DOHH2 (cell line): ENCODE results near the gene CACNA2D4.

Experiments used
- EZH2phosphoT487 ChIP-seq: fragments of 200-600 bp; sonication (generic); IDR thresholded peaks from 2 replicates; pipeline ENCODE4 v1.6.1; 2017; ENCODE audit warnings: borderline replicate concordance, mild to moderate bottlenecking, antibody characterized with exemption, low read length, moderate library complexity, mixed read lengths
- TF ChIP-seq, protein P1 (sequence below): fragments of 200-600 bp; sonication (generic); IDR thresholded peaks from one replicate; pipeline ENCODE4 v1.5.1; 2014; ENCODE audit warnings: antibody characterized with exemption, mild to moderate bottlenecking, low read depth, low read length; ENCODE audit not compliant: poor library complexity, severe bottlenecking

DNA sequence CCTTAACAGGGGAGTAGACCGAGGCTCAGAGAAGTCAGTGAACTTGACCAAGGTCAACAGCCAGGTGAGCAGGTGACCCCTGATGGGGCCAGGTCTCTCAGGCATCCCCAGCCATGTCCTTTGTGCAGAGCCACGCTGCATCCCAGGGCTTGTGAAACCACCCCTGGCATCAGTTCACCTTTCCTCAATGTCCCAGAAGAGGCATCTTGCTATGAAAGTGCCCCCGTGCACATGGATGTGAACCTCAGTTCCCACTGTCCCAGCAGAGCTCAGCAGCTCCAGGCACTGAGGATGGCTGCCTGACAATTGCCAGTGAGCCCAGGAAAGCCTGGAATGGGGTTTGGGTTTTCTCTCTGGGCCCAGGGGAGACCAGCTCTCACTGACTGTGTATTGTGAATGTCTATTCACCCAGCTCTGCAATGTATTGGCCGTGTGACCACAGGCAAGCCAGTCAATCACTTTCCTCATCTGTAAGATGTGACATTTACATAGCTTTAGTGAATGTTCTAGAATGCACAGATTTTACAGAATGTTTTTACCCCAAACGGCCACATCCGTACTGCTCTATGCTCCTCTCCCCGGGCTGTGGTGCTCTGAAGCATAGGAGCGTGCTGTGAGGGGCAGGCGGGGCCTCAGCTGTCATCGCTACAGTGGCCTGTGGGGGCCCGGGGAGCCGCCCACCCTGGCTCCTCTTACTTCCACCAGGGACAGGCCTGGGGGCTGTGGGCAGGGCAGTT, 4.9 kb downstream of the CACNA2D4 start:
- TF ChIP-seq, protein P1, sequence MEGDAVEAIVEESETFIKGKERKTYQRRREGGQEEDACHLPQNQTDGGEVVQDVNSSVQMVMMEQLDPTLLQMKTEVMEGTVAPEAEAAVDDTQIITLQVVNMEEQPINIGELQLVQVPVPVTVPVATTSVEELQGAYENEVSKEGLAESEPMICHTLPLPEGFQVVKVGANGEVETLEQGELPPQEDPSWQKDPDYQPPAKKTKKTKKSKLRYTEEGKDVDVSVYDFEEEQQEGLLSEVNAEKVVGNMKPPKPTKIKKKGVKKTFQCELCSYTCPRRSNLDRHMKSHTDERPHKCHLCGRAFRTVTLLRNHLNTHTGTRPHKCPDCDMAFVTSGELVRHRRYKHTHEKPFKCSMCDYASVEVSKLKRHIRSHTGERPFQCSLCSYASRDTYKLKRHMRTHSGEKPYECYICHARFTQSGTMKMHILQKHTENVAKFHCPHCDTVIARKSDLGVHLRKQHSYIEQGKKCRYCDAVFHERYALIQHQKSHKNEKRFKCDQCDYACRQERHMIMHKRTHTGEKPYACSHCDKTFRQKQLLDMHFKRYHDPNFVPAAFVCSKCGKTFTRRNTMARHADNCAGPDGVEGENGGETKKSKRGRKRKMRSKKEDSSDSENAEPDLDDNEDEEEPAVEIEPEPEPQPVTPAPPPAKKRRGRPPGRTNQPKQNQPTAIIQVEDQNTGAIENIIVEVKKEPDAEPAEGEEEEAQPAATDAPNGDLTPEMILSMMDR, result no peak
- TF ChIP-seq EZH2phosphoT487, result no peak
